ENCODE data around the gene GET4. TPM values are rescaled to one million over a fixed set of nuclear protein-coding genes. Genes with fewer than 3 reads are reported as not detected.

GET4 gene
- total and polyA plus RNA-seq, 10 of the 15 experiments (the other 5 are each of a cell fraction or from before 2014, with no cell fraction given), result 0.66 to 73.8 (median 34.0) TPM

DNA sequence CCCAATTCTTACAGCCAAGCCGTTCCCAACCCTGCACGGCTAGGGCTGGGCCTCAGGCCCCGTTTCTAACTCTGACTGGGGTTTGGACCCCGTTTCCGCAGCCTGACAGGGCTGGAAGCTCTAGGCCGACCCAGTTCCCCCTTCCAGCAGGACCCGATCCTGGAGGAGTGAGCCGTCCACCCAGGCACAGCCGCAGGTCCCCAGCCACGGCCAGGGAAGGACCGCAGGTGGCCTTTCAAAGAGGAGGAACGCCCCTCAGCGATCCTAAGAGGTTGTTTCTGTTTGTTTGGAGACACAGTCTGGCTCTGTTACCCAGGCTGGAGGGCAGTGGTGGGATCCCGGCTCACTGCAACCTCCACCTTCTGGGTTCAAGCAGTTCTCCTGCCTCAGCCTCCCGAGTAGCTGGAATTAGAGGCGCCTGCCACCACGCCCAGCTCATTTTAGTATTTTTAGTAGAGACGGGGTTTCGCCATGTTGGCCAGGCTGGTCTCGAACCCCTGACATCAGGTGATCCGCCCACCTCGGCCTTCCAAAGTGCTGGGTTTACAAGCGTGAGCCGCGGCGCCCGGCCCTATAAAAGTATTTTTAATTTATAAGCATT lies 778 bp upstream of the GET4 start (continued):
- TF ChIP-seq, protein P1, sequence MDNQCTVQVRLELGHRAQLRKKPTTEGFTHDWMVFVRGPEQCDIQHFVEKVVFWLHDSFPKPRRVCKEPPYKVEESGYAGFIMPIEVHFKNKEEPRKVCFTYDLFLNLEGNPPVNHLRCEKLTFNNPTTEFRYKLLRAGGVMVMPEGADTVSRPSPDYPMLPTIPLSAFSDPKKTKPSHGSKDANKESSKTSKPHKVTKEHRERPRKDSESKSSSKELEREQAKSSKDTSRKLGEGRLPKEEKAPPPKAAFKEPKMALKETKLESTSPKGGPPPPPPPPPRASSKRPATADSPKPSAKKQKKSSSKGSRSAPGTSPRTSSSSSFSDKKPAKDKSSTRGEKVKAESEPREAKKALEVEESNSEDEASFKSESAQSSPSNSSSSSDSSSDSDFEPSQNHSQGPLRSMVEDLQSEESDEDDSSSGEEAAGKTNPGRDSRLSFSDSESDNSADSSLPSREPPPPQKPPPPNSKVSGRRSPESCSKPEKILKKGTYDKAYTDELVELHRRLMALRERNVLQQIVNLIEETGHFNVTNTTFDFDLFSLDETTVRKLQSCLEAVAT (IDR thresholded peaks at IDR 0.05), result peak; percentile 84
- TF ChIP-seq, protein P2, sequence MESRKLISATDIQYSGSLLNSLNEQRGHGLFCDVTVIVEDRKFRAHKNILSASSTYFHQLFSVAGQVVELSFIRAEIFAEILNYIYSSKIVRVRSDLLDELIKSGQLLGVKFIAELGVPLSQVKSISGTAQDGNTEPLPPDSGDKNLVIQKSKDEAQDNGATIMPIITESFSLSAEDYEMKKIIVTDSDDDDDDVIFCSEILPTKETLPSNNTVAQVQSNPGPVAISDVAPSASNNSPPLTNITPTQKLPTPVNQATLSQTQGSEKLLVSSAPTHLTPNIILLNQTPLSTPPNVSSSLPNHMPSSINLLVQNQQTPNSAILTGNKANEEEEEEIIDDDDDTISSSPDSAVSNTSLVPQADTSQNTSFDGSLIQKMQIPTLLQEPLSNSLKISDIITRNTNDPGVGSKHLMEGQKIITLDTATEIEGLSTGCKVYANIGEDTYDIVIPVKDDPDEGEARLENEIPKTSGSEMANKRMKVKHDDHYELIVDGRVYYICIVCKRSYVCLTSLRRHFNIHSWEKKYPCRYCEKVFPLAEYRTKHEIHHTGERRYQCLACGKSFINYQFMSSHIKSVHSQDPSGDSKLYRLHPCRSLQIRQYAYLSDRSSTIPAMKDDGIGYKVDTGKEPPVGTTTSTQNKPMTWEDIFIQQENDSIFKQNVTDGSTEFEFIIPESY (IDR thresholded peaks at IDR 0.05), result 0 out of 2 replicates have a peak, but pooled peaks have one; percentile 53

DNA sequence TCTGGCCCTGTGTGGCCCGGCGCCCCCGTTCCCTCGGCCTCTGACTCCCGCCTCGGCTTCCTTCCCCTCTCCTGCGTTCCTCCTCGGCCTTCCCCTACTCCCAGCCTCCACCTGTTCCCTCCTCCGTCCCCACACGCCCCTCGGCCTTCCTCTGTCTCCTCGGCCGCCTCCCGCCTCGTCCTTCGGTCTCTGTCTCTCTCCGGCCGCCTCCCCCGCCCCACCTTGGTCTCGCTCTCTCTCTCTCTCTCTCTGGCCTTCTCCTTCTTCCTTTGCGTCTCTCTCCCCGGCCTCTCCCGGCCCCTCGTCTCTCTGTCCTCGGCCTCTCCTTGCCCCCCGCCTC lies 588 bp downstream of the GET4 start:
- intact Hi-C loops (cut with micrococcal nuclease; ENCODE audit: unreplicated experiment), result loop anchor here (10.0 kb wide), 1 partner anchor 352 kb away; no protein-coding TSS in a partner anchor
- peaks cover 40% of the 10 kb centered on the region for H3K79me2 ChIP-seq (ENCODE audit: control insufficient read depth, insufficient read depth, low read length)
- H3K9me3 ChIP-seq (replicated peaks; ENCODE audit: control insufficient read depth, insufficient read depth, low read length), result no peaks in the 10 kb centered on the region; the same call in 2 of the 3 replicates
- H3K4me3 ChIP-seq, result peak overlapping the region; percentile 86
- no peaks in the 10 kb centered on the region; the same call in 1 of the 2 replicates for H3K4me1 ChIP-seq (ENCODE audit: control insufficient read depth, insufficient read depth, low read length)
- ATAC-seq, result peak; percentile 54
- 0% methylated on average over 7 of the region's 26 CpGs for WGBS (ENCODE audit: insufficient coverage, insufficient replicate concordance, low lambda C conversion rate, missing lambda C conversion rate)
- H2AFZ ChIP-seq (ENCODE audit: control insufficient read depth, low read depth, low read length), result peak overlapping the region; percentile 32; the same call in 1 of the 2 replicates
- peak; percentile 19; the same call in 1 of the 2 replicates for TF ChIP-seq POLR2AphosphoS5 (IDR thresholded peaks at IDR 0.05; ENCODE audit: low read length)
- TF ChIP-seq HDGF (IDR thresholded peaks at IDR 0.05), result peak; percentile 89
- TF ChIP-seq, protein P3, sequence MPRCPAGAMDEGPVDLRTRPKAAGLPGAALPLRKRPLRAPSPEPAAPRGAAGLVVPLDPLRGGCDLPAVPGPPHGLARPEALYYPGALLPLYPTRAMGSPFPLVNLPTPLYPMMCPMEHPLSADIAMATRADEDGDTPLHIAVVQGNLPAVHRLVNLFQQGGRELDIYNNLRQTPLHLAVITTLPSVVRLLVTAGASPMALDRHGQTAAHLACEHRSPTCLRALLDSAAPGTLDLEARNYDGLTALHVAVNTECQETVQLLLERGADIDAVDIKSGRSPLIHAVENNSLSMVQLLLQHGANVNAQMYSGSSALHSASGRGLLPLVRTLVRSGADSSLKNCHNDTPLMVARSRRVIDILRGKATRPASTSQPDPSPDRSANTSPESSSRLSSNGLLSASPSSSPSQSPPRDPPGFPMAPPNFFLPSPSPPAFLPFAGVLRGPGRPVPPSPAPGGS (IDR thresholded peaks at IDR 0.05; ENCODE audit: borderline replicate concordance, insufficient read depth, low read depth, low read length, poor library complexity, severe bottlenecking), result no peak
- TF ChIP-seq, protein P4, sequence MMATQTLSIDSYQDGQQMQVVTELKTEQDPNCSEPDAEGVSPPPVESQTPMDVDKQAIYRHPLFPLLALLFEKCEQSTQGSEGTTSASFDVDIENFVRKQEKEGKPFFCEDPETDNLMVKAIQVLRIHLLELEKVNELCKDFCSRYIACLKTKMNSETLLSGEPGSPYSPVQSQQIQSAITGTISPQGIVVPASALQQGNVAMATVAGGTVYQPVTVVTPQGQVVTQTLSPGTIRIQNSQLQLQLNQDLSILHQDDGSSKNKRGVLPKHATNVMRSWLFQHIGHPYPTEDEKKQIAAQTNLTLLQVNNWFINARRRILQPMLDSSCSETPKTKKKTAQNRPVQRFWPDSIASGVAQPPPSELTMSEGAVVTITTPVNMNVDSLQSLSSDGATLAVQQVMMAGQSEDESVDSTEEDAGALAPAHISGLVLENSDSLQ (IDR thresholded peaks at IDR 0.05), result peak; percentile 81
- TF ChIP-seq NBN (IDR thresholded peaks at IDR 0.05), result peak; percentile 61; the same call in 1 of the 2 replicates
- 0 out of 4 replicates have a peak, but pooled peaks of 1 of the 2 experiments have one; percentile 19 for TF ChIP-seq IKZF2 (IDR thresholded peaks at IDR 0.05)
- TF ChIP-seq, protein P1 (IDR thresholded peaks at IDR 0.05), result 0 out of 2 replicates have a peak, but pooled peaks have one; percentile 40
- no peak for TF ChIP-seq PAX5 (IDR thresholded peaks at IDR 0.05; ENCODE audit: borderline replicate concordance, low read depth, low read length)
- no peak overlapping the region for H3K4me2 ChIP-seq (ENCODE audit: control insufficient read depth, insufficient read depth)
- H4K20me1 ChIP-seq (ENCODE audit: control insufficient read depth, insufficient read depth), result no peaks in the 10 kb centered on the region
- no peaks in the 10 kb centered on the region for H3K27me3 ChIP-seq (replicated peaks in 1 of 2; ENCODE audit: control insufficient read depth in 2 of 2, insufficient read depth in 2 of 2, low read length in 1 of 2)
- H3K9ac ChIP-seq (ENCODE audit: control insufficient read depth, insufficient read depth, low read length), result peak overlapping the region; percentile 75
- no peak for DNase-seq (ENCODE audit: low read depth, low spot score)
- SMC1A ChIA-PET (ENCODE audit: uncharacterized antibody, unreplicated experiment), result no interaction called here
- H3K27ac ChIP-seq (ENCODE audit: control insufficient read depth, insufficient read depth), result peak overlapping the region; percentile 59
- BruUV-seq (replicated peaks), result no TSS peak
- CTCF ChIA-PET, result no interaction called here
- peaks cover 3 to 6% of the 10 kb centered on the region in 2 experiments; a peak in 3 of 4 replicates for H3K36me3 ChIP-seq (ENCODE audit: control insufficient read depth in 2 of 2, insufficient read depth in 2 of 2, low read length in 1 of 2)
- RAD21 ChIA-PET (ENCODE audit: unreplicated experiment), result interaction anchor here (0.6 to 0.7 kb wide), 2 partner anchors 46 to 97 kb away, joined by 3 read pairs; no protein-coding TSS in a partner anchor
- POLR2A ChIA-PET, result interaction anchor here (0.6 to 1.0 kb wide), 3 partner anchors 27 to 1479 kb away, joined by 3 read pairs; partner anchors contain the start of gene COX19
- FAIRE-seq, result no peak
- in situ Hi-C loops (cut with MboI), result no loop called here
